H9 (cell line): ENCODE data around the gene ENDOV. TPM values are rescaled to one million over a fixed set of nuclear protein-coding genes. Genes with fewer than 3 reads are reported as not detected.

ENCODE experiments used
- DNase-seq: peaks from one replicate; pipeline ENCODE4 v3.0.0-alpha.2; 2017
- H2AFZ ChIP-seq: one replicate; pipeline ENCODE4 v1.6.1; 2013; ENCODE audit warnings: mild to moderate bottlenecking, low read length, control low read depth, moderate library complexity
- H2AK5ac ChIP-seq: 2 replicates; pipeline ENCODE4 v1.6.1; 2013; ENCODE audit warnings: low read length, control low read depth, mixed read lengths; ENCODE audit not compliant: insufficient read length
- H2BK120ac ChIP-seq: one replicate; pipeline ENCODE4 v1.6.1; 2013; ENCODE audit warnings: low read depth, mild to moderate bottlenecking, low read length, control low read depth, inconsistent platforms; ENCODE audit not compliant: poor library complexity, severe bottlenecking
- H2BK12ac ChIP-seq: 2 replicates; pipeline ENCODE4 v1.6.1; 2013; ENCODE audit warnings: low read length, control low read depth, mixed read lengths, low read depth; ENCODE audit not compliant: insufficient read length
- H2BK15ac ChIP-seq: 2 replicates; pipeline ENCODE4 v1.6.1; 2013; ENCODE audit warnings: low read depth, low read length, control low read depth
- H2BK20ac ChIP-seq: one replicate; pipeline ENCODE4 v1.6.1; 2013; ENCODE audit warnings: low read depth, mild to moderate bottlenecking, low read length, control low read depth, inconsistent platforms; ENCODE audit not compliant: poor library complexity, severe bottlenecking
- H2BK5ac ChIP-seq: 2 replicates; pipeline ENCODE4 v1.6.1; 2013; ENCODE audit warnings: low read length, control low read depth, mixed read lengths; ENCODE audit not compliant: insufficient read length
- H3K14ac ChIP-seq: 2 replicates; pipeline ENCODE4 v1.6.1; 2013; ENCODE audit warnings: low read length, control low read depth; ENCODE audit not compliant: insufficient read depth
- H3K18ac ChIP-seq: 2 replicates; pipeline ENCODE4 v1.6.1; 2013; ENCODE audit warnings: low read depth, mild to moderate bottlenecking, mixed read lengths, low read length, control low read depth; ENCODE audit not compliant: insufficient read length
- H3K23ac ChIP-seq: 2 replicates; pipeline ENCODE4 v1.6.1; 2013; ENCODE audit warnings: low read length, control low read depth, mixed read lengths, low read depth; ENCODE audit not compliant: insufficient read length
- H3K23me2 ChIP-seq: 2 replicates; pipeline ENCODE4 v1.6.1; 2013; ENCODE audit warnings: low read depth, mild to moderate bottlenecking, mixed read lengths, low read length, control low read depth; ENCODE audit not compliant: insufficient read length, poor library complexity, severe bottlenecking
- H3K27ac ChIP-seq: 2 replicates; pipeline ENCODE4 v1.5.1; 2013; ENCODE audit warnings: low read length, control low read depth, mixed read lengths, low read depth; ENCODE audit not compliant: insufficient read length
- H3K27me3 ChIP-seq: 2 replicates; pipeline ENCODE4 v1.6.1; 2013; ENCODE audit warnings: low read length, control low read depth, inconsistent platforms; ENCODE audit not compliant: insufficient read depth
- H3K4ac ChIP-seq: 2 replicates; pipeline ENCODE4 v1.6.1; 2013; ENCODE audit warnings: low read depth, mild to moderate bottlenecking, control low read depth, inconsistent platforms, low read length, moderate library complexity
- H3K4me1 ChIP-seq: 2 replicates; pipeline ENCODE4 v1.6.1; 2013; ENCODE audit warnings: low read length, control low read depth, inconsistent platforms; ENCODE audit not compliant: insufficient read depth
- H3K4me2 ChIP-seq: 2 replicates; pipeline ENCODE4 v1.6.1; 2013; ENCODE audit warnings: low read length, control low read depth, mixed read lengths; ENCODE audit not compliant: insufficient read length, insufficient read depth
- H3K56ac ChIP-seq: 2 replicates; pipeline ENCODE4 v1.6.1; 2013; ENCODE audit warnings: low read depth, mild to moderate bottlenecking, mixed read lengths, low read length, control low read depth; ENCODE audit not compliant: insufficient read length
- H3K79me1 ChIP-seq: 2 replicates; pipeline ENCODE4 v1.6.1; 2013; ENCODE audit warnings: low read depth, mild to moderate bottlenecking, moderate library complexity, low read length, control low read depth, inconsistent platforms; ENCODE audit not compliant: insufficient read depth, poor library complexity, severe bottlenecking
- H3K79me2 ChIP-seq: 2 replicates; pipeline ENCODE4 v1.6.1; 2013; ENCODE audit warnings: low read length, control low read depth, inconsistent platforms; ENCODE audit not compliant: insufficient read depth
- H3K9ac ChIP-seq: 2 replicates; pipeline ENCODE4 v1.6.1; 2013; ENCODE audit warnings: low read length, control low read depth, mixed read lengths; ENCODE audit not compliant: insufficient read length; ENCODE audit errors: extremely low read depth
- H3K9me3 ChIP-seq: one replicate; pipeline ENCODE4 v1.6.1; 2013; ENCODE audit warnings: low read depth, low read length, inconsistent platforms; ENCODE audit not compliant: control insufficient read depth
- H3T11ph ChIP-seq: one replicate; pipeline ENCODE4 v1.6.1; 2013; ENCODE audit warnings: mild to moderate bottlenecking, low read length, control low read depth, inconsistent platforms
- H4K20me1 ChIP-seq: one replicate; pipeline ENCODE4 v1.6.1; 2013; ENCODE audit not compliant: control insufficient read depth, insufficient read length, insufficient read depth
- H4K5ac ChIP-seq: 2 replicates; pipeline ENCODE4 v1.6.1; 2013; ENCODE audit warnings: low read depth, mild to moderate bottlenecking, mixed read lengths, low read length, control low read depth; ENCODE audit not compliant: insufficient read length
- H4K8ac ChIP-seq: replicated peaks from 2 replicates; pipeline ENCODE4 v1.6.1; 2013; ENCODE audit warnings: low read length, control low read depth, mixed read lengths, low read depth; ENCODE audit not compliant: insufficient read length
- H4K91ac ChIP-seq: 2 replicates; pipeline ENCODE4 v1.6.1; 2013; ENCODE audit warnings: low read depth, mild to moderate bottlenecking, moderate library complexity, mixed read lengths, low read length, control low read depth; ENCODE audit not compliant: insufficient read length
- H3K27ac Mint-ChIP-seq, 3 experiments: 2 replicates in 2 of 3; 3 replicates in 1 of 3; pipeline ENCODE4 v1.8.0; 2020 to 2021; ENCODE audit warnings: mixed read lengths in 3 of 3, mild to moderate bottlenecking in 1 of 3, moderate library complexity in 1 of 3
- H3K27me3 Mint-ChIP-seq: 2 replicates; pipeline ENCODE4 v1.8.0; 2021; ENCODE audit warnings: low read depth, mild to moderate bottlenecking, moderate library complexity, mixed read lengths
- H3K36me3 Mint-ChIP-seq, 3 experiments: 2 replicates in 2 of 3; 3 replicates in 1 of 3; pipeline ENCODE4 v1.8.0; 2020 to 2021; ENCODE audit warnings: low read depth in 3 of 3, mixed read lengths in 3 of 3; ENCODE audit not compliant: insufficient read depth in 1 of 3
- H3K4me1 Mint-ChIP-seq, 2 experiments: 2 replicates each; pipeline ENCODE4 v1.8.0; 2020; ENCODE audit warnings: mixed read lengths in 2 of 2
- H3K4me3 Mint-ChIP-seq, 2 experiments: 2 replicates in 1 of 2; 3 replicates in 1 of 2; pipeline ENCODE4 v1.8.0; 2020 to 2021; ENCODE audit warnings: mild to moderate bottlenecking in 2 of 2, mixed read lengths in 2 of 2, moderate library complexity in 1 of 2
- H3K9me3 Mint-ChIP-seq, 2 experiments: 2 replicates in 1 of 2; 3 replicates in 1 of 2; pipeline ENCODE4 v1.8.0; 2020; ENCODE audit warnings: mild to moderate bottlenecking in 2 of 2, mixed read lengths in 2 of 2, moderate library complexity in 1 of 2
- whole genome bisulfite sequencing: extraction: QIAGEN DNeasy Blood & Tissue Kit; methylation state at CpG from one replicate; pipeline ENCODE4 v1.1.7; 2013; ENCODE audit warnings: missing lambda C conversion rate, low lambda C conversion rate, mixed read lengths; ENCODE audit not compliant: insufficient read length; ENCODE audit errors: extremely low coverage; 5-methylcytosine and 5-hydroxymethylcytosine counted together
- total RNA-seq: library from RNA; stranded (reverse); gene quantifications from 2 replicates; pipeline ENCODE4 v1.2.1, GENCODE V29; 2021
- TF ChIP-seq, protein P1 (sequence below): fragments of 200-600 bp; sonication (generic); conservative IDR thresholded peaks from 3 replicates; pipeline ENCODE4 v1.8.0; 2021; ENCODE audit warnings: antibody characterized with exemption, mild to moderate bottlenecking

The ENDOV gene
- total RNA-seq, 1 experiment from 2014 or later, result 17.1 TPM

DNA sequence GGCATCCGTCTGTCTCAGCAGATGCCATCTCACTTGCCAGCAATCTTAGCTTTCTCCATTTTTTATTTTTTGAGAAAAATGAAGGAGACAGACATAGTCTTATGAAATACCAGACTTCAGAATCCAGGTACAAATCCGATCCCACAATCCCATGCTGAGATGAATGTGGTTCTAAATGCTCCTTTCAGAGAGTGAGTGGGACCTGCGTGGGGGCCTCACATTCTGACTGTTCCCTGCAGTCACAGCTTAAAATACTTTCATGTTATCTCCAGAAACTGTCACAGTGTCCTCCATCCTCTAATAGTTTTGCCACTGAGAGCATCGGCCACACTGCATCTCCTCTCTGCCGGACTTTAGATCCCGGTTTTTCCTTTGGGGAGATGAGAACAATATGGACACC lies 34.9 kb upstream of the ENDOV start:
- Mint-ChIP-seq H3K4me1 (peaks cover 5 to 12% of the 10 kb centered on the region in 2 experiments), H3K4me3 (no peak overlapping the region), H3K27ac (0 out of 7 replicates have a peak overlapping the region, but pooled peaks of 1 of the 3 experiments have one; percentile 23), H3K9me3 (no peaks in the 10 kb centered on the region), H3K36me3 (peaks cover 13 to 87% (median 67%) of the 10 kb centered on the region in 3 experiments; a peak in 6 of 7 replicates), H3K27me3 (no peaks in the 10 kb centered on the region)
- H2BK12ac ChIP-seq, result no peak overlapping the region
- TF ChIP-seq, protein P1, sequence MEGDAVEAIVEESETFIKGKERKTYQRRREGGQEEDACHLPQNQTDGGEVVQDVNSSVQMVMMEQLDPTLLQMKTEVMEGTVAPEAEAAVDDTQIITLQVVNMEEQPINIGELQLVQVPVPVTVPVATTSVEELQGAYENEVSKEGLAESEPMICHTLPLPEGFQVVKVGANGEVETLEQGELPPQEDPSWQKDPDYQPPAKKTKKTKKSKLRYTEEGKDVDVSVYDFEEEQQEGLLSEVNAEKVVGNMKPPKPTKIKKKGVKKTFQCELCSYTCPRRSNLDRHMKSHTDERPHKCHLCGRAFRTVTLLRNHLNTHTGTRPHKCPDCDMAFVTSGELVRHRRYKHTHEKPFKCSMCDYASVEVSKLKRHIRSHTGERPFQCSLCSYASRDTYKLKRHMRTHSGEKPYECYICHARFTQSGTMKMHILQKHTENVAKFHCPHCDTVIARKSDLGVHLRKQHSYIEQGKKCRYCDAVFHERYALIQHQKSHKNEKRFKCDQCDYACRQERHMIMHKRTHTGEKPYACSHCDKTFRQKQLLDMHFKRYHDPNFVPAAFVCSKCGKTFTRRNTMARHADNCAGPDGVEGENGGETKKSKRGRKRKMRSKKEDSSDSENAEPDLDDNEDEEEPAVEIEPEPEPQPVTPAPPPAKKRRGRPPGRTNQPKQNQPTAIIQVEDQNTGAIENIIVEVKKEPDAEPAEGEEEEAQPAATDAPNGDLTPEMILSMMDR, result no peak
- no peak overlapping the region for H3K56ac ChIP-seq
- no peak overlapping the region for H4K5ac ChIP-seq
- no peak for DNase-seq
- no peak overlapping the region for H2AFZ ChIP-seq
- H3K79me2 ChIP-seq, result no peaks in the 10 kb centered on the region
- no peak overlapping the region for H2BK15ac ChIP-seq
- H3K14ac ChIP-seq, result no peak overlapping the region
- no peak overlapping the region for H3K18ac ChIP-seq
- H3K4ac ChIP-seq, result no peak overlapping the region
- no peak overlapping the region for H2BK20ac ChIP-seq
- H2BK120ac ChIP-seq, result no peak overlapping the region
- no peaks in the 10 kb centered on the region for H3K27me3 ChIP-seq
- no peak overlapping the region for H3K27ac ChIP-seq
- no peak overlapping the region for H2BK5ac ChIP-seq
- H3K23ac ChIP-seq, result no peak overlapping the region
- H3K4me1 ChIP-seq, result no peaks in the 10 kb centered on the region
- H3K4me2 ChIP-seq, result no peak overlapping the region
- H3K9me3 ChIP-seq, result no peaks in the 10 kb centered on the region
- H3K79me1 ChIP-seq, result no peaks in the 10 kb centered on the region
- no peaks in the 10 kb centered on the region for H4K20me1 ChIP-seq
- no peaks in the 10 kb centered on the region for H3K23me2 ChIP-seq
- WGBS, result no CpG with 5 or more reads among the region's 6 CpGs
- H4K8ac ChIP-seq, result no peak overlapping the region
- no peak overlapping the region for H3K9ac ChIP-seq
- no peak overlapping the region for H2AK5ac ChIP-seq
- no peak overlapping the region for H3T11ph ChIP-seq
- no peak overlapping the region for H4K91ac ChIP-seq
